SH-SY5Y (cell line): Measurements from ENCODE around the gene PAX5.

Source experiments
- GATA2 ChIP-seq: IDR thresholded peaks from 2 replicates; pipeline ENCODE4 v1.6.1; 2011; ENCODE audit warnings: mild to moderate bottlenecking, low read depth, low read length
- GATA3 ChIP-seq: IDR thresholded peaks from 2 replicates; pipeline ENCODE4 v1.6.1; 2011; ENCODE audit warnings: low read depth, mild to moderate bottlenecking, low read length, moderate library complexity

- TF ChIP-seq GATA2 (no peak), GATA3 (no peak)
These were observed 73.0 kb downstream of the PAX5 start for GRCh38 chr9:36961051-36961450.
